ENCODE results near the gene BSND. TPM values are rescaled to one million over a fixed set of nuclear protein-coding genes. Genes with fewer than 3 reads are reported as not detected.

The BSND gene
- total RNA-seq, 3 donors from 2014 or later, result not detected

DNA sequence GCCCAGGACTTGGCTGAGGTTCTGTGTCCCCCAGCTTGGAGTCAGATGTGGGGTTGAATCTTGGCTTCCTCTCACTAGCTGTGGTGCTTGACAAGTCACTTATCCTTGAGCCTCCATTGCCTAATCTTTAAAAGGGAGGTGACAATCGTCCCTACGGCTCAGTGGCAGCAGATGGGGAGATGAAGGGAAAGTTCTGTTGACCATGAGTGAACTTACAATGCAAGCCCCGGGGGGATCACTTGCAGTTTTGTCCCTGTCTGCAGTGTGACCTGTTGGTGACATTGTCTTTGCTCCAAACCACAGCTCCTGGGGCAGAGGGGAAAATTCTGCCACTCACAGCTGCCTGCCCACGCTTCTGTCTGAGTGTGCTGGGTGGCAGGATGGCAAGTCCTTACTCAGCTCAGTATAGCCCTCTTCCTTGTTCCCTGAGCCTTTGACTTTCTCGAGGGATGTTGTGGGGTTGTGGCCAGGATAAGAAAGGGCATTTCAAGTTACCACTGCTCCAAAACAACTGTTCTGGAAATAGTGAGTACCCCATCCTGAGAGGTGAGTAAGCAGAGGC, 42.3 kb downstream of the BSND start:
- DNase-seq (no peak), ATAC-seq (no peak)
- no peaks in the 10 kb centered on the region for H3K9me3 ChIP-seq
- no peak overlapping the region for H3K4me3 ChIP-seq
- peaks cover 15% of the 10 kb centered on the region for H3K4me1 ChIP-seq (ENCODE audit: low read depth)
- intact Hi-C loops (cut with DNase I, micrococcal nuclease), result no loop called here
- no peaks in the 10 kb centered on the region for H3K36me3 ChIP-seq (ENCODE audit: low read depth)
- no peak for TF ChIP-seq CTCF (IDR thresholded peaks at IDR 0.05)

DNA sequence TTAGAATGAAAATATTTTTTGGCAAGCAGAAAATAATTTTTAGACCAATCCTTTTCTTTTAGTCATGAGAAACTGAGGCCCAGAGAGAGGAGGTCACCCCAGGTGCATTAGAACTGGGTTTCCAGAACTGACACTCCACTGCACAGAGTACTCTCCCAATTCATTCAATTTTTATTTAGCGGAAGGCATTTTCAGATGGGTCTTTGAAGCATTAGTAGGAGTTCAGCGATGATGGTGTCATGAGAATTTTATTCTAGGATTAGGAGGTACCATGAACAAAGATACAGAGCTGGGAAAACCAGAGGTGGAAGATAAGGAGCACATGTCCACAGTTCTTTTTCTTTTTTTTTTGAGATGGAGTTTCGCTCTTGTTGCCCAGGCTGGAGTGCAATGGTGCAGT, 42.9 kb downstream of the BSND start:
- DNase-seq, result no peak
- Histone ChIP-seq H3K4me1 (ENCODE audit: low read depth) (peaks cover 15% of the 10 kb centered on the region), H3K36me3 (ENCODE audit: low read depth) (no peaks in the 10 kb centered on the region), H3K9me3 (no peaks in the 10 kb centered on the region), H3K4me3 (no peak overlapping the region)
- no peak for TF ChIP-seq CTCF (IDR thresholded peaks at IDR 0.05)
- no peak for ATAC-seq
- intact Hi-C loops (cut with DNase I, micrococcal nuclease), result no loop called here

DNA sequence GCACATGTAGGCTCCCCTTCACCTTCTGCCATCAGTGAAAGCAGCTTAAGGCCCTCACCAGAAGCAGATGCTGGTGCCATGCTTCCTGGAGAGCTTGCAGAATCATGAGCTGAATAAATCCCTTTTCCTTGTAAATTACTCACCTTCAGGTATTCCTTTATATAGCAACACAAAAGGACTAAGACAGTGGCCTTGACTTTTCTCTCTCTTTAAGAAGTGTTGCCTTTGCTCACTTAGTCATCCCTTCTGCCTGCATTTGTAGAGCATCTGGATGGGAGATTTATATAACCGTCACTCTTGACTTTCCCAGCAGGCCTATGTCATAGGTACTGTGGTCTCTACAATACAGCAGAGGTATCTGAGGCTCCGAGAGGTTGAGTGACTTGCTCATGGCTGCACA, 44.3 kb downstream of the BSND start:
- H3K4me1 ChIP-seq (ENCODE audit: low read depth), result peaks cover 15% of the 10 kb centered on the region
- ATAC-seq, result no peak
- no peak overlapping the region for H3K4me3 ChIP-seq
- TF ChIP-seq CTCF (IDR thresholded peaks at IDR 0.05), result no peak
- no peak for DNase-seq
- intact Hi-C loops (cut with DNase I, micrococcal nuclease), result no loop called here
- no peaks in the 10 kb centered on the region for H3K9me3 ChIP-seq
- H3K36me3 ChIP-seq (ENCODE audit: low read depth), result no peaks in the 10 kb centered on the region

DNA sequence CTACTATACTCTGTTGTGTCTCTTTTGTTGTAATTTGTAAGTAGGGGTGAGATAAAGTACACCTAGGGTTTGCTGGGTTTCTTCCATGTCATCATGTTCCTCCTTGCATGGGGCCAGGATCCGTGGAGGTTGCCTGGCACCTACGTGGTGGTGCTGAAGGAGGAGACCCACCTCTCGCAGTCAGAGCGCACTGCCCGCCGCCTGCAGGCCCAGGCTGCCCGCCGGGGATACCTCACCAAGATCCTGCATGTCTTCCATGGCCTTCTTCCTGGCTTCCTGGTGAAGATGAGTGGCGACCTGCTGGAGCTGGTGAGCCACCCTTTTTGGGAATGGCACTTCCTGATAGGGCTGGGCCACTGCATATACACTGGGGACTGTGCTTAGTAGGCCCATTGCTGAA, 45.0 kb downstream of the BSND start:
- Histone ChIP-seq H3K36me3 (ENCODE audit: low read depth) (no peaks in the 10 kb centered on the region), H3K9me3 (no peaks in the 10 kb centered on the region), H3K4me3 (no peak overlapping the region), H3K4me1 (ENCODE audit: low read depth) (peaks cover 14% of the 10 kb centered on the region)
- intact Hi-C loops (cut with DNase I, micrococcal nuclease), result no loop called here
- TF ChIP-seq CTCF (IDR thresholded peaks at IDR 0.05), result no peak
- DNase-seq (no peak), ATAC-seq (no peak)

DNA sequence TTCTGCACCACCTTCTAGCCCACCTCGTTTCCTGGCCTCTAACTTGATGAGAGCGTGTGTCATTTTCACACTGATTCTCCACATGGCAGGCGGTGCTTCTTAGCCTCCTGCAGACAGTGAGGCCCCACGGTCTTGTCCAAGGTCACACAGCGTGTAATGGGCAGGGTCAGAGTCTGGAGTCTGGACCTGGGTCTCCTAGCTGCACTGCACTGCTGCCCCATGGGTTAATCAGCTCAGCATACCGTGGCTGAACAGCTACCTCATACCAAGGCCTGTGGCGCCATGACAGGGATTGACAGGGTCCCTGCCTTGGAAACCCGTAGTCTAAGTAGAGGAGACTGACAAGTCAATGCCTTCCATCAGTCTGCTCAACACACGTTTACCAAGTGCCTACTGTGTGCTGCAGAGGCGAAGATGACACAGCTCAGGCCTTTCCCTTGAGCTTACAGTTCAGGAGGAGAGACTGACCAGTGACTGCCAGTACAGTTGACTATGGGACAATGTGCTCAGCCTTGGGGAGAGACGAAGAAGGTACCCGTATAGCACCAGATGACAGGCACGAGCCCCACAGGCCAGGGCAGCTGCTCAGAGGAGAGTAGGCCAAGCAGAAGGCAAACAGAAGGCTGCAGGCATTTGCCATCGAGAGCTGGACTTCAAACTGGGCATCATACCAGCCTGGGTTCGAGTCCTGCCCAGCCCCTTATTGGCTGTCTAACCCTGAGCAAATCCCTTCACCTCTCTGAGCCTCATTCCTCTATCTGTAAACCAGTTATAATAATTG, 46.1 kb downstream of the BSND start:
- peaks cover 4% of the 10 kb centered on the region for H3K4me1 ChIP-seq (ENCODE audit: low read depth)
- no peak overlapping the region for H3K4me3 ChIP-seq
- H3K36me3 ChIP-seq (ENCODE audit: low read depth), result no peaks in the 10 kb centered on the region
- H3K9me3 ChIP-seq, result no peaks in the 10 kb centered on the region
- intact Hi-C loops (cut with DNase I, micrococcal nuclease), result no loop called here
- no peak for ATAC-seq
- DNase-seq, result no peak
- TF ChIP-seq CTCF (IDR thresholded peaks at IDR 0.05), result no peak
